GM10266 (cell line): ENCODE measurements around the gene ATP12A.

ENCODE experiments used
- DNase-seq: peaks from one replicate; pipeline ENCODE4 v3.0.0; 2012; ENCODE audit errors: extremely low spot score
- CTCF ChIP-seq: IDR thresholded peaks from 2 replicates; pipeline ENCODE4 v1.5.1; 2012; ENCODE audit warnings: mild to moderate bottlenecking, low read depth; ENCODE audit not compliant: control insufficient read depth, insufficient read depth; ENCODE audit errors: missing control alignments

ATP12A gene

GRCh38 chr13:24670961-24671381 is 9.2 kb upstream of the ATP12A start:
- TF ChIP-seq CTCF: no peak
- no peak for DNase-seq

GRCh38 chr13:24671386-24672113 is 8.7 kb upstream of the ATP12A start:
- peak; percentile 52 for DNase-seq
- peak; percentile 60 for TF ChIP-seq CTCF

- no peak for DNase-seq
- TF ChIP-seq CTCF: no peak
Observed at GRCh38 chr13:24672141-24673132, 7.8 kb upstream of the ATP12A start.

GRCh38 chr13:24675806-24676570 is 4.2 kb upstream of the ATP12A start:
- TF ChIP-seq CTCF: no peak
- no peak for DNase-seq

GRCh38 chr13:24678151-24678550 is 2.1 kb upstream of the ATP12A start:
- no peak for TF ChIP-seq CTCF
- no peak for DNase-seq

GRCh38 chr13:24679686-24680085 is 522 bp upstream of the ATP12A start:
- no peak for DNase-seq
- no peak for TF ChIP-seq CTCF
